Panc1 (cell line): ENCODE data around the gene XRCC4.

Experiments used
- SIN3A ChIP-seq: IDR thresholded peaks from 2 replicates; pipeline ENCODE4 v1.6.1; 2012; ENCODE audit warnings: low read depth, mild to moderate bottlenecking, low read length, moderate library complexity, borderline replicate concordance; ENCODE audit not compliant: insufficient read depth
- TF ChIP-seq, protein P1 (sequence below), 2 experiments: IDR thresholded peaks; 2 replicates each; pipeline ENCODE4 v1.6.1; 2011 to 2012; ENCODE audit warnings: low read depth in 2 of 2, control low read depth in 1 of 2, low read length in 1 of 2, mild to moderate bottlenecking in 1 of 2, moderate library complexity in 1 of 2; ENCODE audit not compliant: insufficient read depth in 1 of 2

DNA sequence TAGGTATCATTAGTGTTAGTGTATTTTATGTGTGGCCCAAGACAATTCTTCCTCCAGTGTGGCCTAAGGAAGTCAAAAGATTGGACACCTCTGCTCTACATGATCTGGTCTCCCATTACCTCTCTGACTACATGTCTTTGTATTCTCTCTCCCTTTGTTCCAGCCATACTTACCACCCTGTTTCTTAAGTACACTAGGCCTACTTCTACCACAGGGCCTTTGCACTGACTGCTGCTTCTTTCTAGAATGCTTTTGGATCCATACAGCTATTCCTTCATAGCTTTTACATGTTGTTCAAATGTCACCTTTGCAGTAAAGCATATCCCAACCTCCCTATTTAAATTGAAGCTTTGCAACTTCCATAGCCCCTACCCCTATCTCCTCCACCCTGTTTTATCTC lies 5.4 kb downstream of the XRCC4 start:
- no peak for TF ChIP-seq SIN3A
- TF ChIP-seq, protein P1, sequence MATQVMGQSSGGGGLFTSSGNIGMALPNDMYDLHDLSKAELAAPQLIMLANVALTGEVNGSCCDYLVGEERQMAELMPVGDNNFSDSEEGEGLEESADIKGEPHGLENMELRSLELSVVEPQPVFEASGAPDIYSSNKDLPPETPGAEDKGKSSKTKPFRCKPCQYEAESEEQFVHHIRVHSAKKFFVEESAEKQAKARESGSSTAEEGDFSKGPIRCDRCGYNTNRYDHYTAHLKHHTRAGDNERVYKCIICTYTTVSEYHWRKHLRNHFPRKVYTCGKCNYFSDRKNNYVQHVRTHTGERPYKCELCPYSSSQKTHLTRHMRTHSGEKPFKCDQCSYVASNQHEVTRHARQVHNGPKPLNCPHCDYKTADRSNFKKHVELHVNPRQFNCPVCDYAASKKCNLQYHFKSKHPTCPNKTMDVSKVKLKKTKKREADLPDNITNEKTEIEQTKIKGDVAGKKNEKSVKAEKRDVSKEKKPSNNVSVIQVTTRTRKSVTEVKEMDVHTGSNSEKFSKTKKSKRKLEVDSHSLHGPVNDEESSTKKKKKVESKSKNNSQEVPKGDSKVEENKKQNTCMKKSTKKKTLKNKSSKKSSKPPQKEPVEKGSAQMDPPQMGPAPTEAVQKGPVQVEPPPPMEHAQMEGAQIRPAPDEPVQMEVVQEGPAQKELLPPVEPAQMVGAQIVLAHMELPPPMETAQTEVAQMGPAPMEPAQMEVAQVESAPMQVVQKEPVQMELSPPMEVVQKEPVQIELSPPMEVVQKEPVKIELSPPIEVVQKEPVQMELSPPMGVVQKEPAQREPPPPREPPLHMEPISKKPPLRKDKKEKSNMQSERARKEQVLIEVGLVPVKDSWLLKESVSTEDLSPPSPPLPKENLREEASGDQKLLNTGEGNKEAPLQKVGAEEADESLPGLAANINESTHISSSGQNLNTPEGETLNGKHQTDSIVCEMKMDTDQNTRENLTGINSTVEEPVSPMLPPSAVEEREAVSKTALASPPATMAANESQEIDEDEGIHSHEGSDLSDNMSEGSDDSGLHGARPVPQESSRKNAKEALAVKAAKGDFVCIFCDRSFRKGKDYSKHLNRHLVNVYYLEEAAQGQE (IDR thresholded peaks at IDR 0.05; ENCODE audit: insufficient read depth in 1 of 2, low read depth in 2 of 2, low read length in 1 of 2), result no peak
